ENCODE results near the gene RWDD3.

Gene RWDD3

GRCh38 chr1:95233319-95233736 lies 682 bp upstream of the RWDD3 start:
- TF ChIP-seq CTCF (conservative IDR thresholded peaks at IDR 0.05; ENCODE audit: low read depth, low read length), result no peak
- no peak for DNase-seq (ENCODE audit: low read depth)
- peak overlapping the region; percentile 59 for H3K4me3 ChIP-seq (ENCODE audit: low read length)

- TF ChIP-seq CTCF (conservative IDR thresholded peaks at IDR 0.05; ENCODE audit: low read depth, low read length), result no peak
- peak; percentile 64 for DNase-seq (ENCODE audit: low read depth)
- no peak overlapping the region for H3K4me3 ChIP-seq (ENCODE audit: low read length)
Observed at GRCh38 chr1:95236784-95237575, 3.0 kb downstream of the RWDD3 start.

GRCh38 chr1:95237981-95238703 lies 4.1 kb downstream of the RWDD3 start:
- DNase-seq (ENCODE audit: low read depth), result no peak
- no peak for TF ChIP-seq CTCF (conservative IDR thresholded peaks at IDR 0.05; ENCODE audit: low read depth, low read length)

GRCh38 chr1:95245029-95245428 lies 11.0 kb downstream of the RWDD3 start:
- no peak for TF ChIP-seq CTCF (conservative IDR thresholded peaks at IDR 0.05; ENCODE audit: low read depth, low read length)
- H3K4me3 ChIP-seq (ENCODE audit: low read length), result no peak overlapping the region
- DNase-seq (ENCODE audit: low read depth), result no peak

More at GRCh38 chr1:95237981-95238703, 4.1 kb downstream of the RWDD3 start:
- H3K4me3 ChIP-seq (ENCODE audit: low read length), result peak overlapping the region; percentile 11

GRCh38 chr1:95246511-95246910 lies 12.5 kb downstream of the RWDD3 start:
- no peak for TF ChIP-seq CTCF (conservative IDR thresholded peaks at IDR 0.05; ENCODE audit: low read depth, low read length)
- DNase-seq (ENCODE audit: low read depth), result no peak
- H3K4me3 ChIP-seq (ENCODE audit: low read length), result no peak overlapping the region

- TF ChIP-seq CTCF (conservative IDR thresholded peaks at IDR 0.05; ENCODE audit: low read depth, low read length), result no peak
- DNase-seq (ENCODE audit: low read depth), result no peak
- no peak overlapping the region for H3K4me3 ChIP-seq (ENCODE audit: low read length)
Observed at GRCh38 chr1:95247607-95248006, 13.6 kb downstream of the RWDD3 start.
